Measurements from ENCODE around the gene IL22RA2. TPM values are rescaled to one million over a fixed set of nuclear protein-coding genes. Genes with fewer than 3 reads are reported as not detected.

The IL22RA2 gene
- total RNA-seq, 1 donor from 2014 or later: not detected

- Histone ChIP-seq H3K9me3 (peaks cover 8% of the 10 kb centered on the region), H3K27ac (no peak overlapping the region), H3K4me1 (peaks cover 4% of the 10 kb centered on the region), H3K27me3 (no peaks in the 10 kb centered on the region), H3K36me3 (no peaks in the 10 kb centered on the region), H3K4me3 (no peak overlapping the region)
- DNase-seq (no peak), ATAC-seq (no peak)
- TF ChIP-seq CTCF (IDR thresholded peaks at IDR 0.05): no peak
- intact Hi-C loops (cut with DNase I): no loop called here
Observed at GRCh38 chr6:137121401-137121997, 51.9 kb downstream of the IL22RA2 start.

DNA sequence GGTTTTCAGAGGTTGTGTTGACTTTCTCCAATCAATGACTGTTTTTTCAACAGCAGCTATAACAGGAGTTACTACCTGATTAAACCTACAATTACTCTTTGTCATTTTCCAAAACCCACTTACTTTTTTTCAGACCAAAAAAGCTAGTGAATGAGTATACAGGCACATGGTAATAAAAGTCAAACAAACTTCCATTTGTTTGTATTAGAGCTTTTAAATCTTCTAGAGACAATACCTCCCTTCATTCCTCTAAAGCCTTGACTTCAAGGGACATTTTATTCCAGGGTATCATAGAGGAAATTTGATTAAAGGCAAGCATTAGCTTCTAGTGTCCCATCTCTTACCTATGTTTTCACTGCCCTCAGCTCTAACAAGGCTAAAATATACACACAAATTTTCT, 52.7 kb downstream of the IL22RA2 start:
- DNase-seq (no peak), ATAC-seq (no peak)
- no peaks in the 10 kb centered on the region for H3K27me3 ChIP-seq
- H3K4me1 ChIP-seq: peaks cover 7% of the 10 kb centered on the region
- TF ChIP-seq CTCF (IDR thresholded peaks at IDR 0.05): no peak
- H3K9me3 ChIP-seq: peaks cover 8% of the 10 kb centered on the region
- H3K36me3 ChIP-seq: no peaks in the 10 kb centered on the region
- no peak overlapping the region for H3K27ac ChIP-seq
- no peak overlapping the region for H3K4me3 ChIP-seq
- intact Hi-C loops (cut with DNase I): no loop called here

GRCh38 chr6:137119196-137120104, 54.0 kb downstream of the IL22RA2 start:
- intact Hi-C loops (cut with DNase I): no loop called here
- no peak for ATAC-seq

GRCh38 chr6:137117581-137117980, 55.9 kb downstream of the IL22RA2 start:
- no peaks in the 10 kb centered on the region for H3K36me3 ChIP-seq
- H3K4me1 ChIP-seq: peaks cover 7% of the 10 kb centered on the region
- intact Hi-C loops (cut with DNase I): no loop called here
- TF ChIP-seq CTCF (IDR thresholded peaks at IDR 0.05): no peak
- H3K27me3 ChIP-seq: no peaks in the 10 kb centered on the region
- no peak overlapping the region for H3K4me3 ChIP-seq
- ATAC-seq: no peak
- no peak for DNase-seq
- no peak overlapping the region for H3K27ac ChIP-seq
- H3K9me3 ChIP-seq: peaks cover 8% of the 10 kb centered on the region

More at GRCh38 chr6:137119196-137120104, 54.0 kb downstream of the IL22RA2 start:
- TF ChIP-seq CTCF (IDR thresholded peaks at IDR 0.05): no peak
- Histone ChIP-seq H3K27ac (no peak overlapping the region), H3K27me3 (no peaks in the 10 kb centered on the region), H3K4me1 (peaks cover 7% of the 10 kb centered on the region), H3K9me3 (peaks cover 8% of the 10 kb centered on the region), H3K4me3 (no peak overlapping the region), H3K36me3 (no peaks in the 10 kb centered on the region)
- no peak for DNase-seq

GRCh38 chr6:137116807-137117206, 56.6 kb downstream of the IL22RA2 start:
- peaks cover 8% of the 10 kb centered on the region for H3K9me3 ChIP-seq
- intact Hi-C loops (cut with DNase I): no loop called here
- H3K4me3 ChIP-seq: no peak overlapping the region
- no peak overlapping the region for H3K27ac ChIP-seq
- ATAC-seq (no peak), DNase-seq (no peak)
- TF ChIP-seq CTCF (IDR thresholded peaks at IDR 0.05): no peak
- peaks cover 7% of the 10 kb centered on the region for H3K4me1 ChIP-seq
- H3K27me3 ChIP-seq: no peaks in the 10 kb centered on the region
- no peaks in the 10 kb centered on the region for H3K36me3 ChIP-seq

All from upper lobe of right lung (tissue), 1 donor.